Smooth muscle cell (in vitro differentiated cells): ENCODE data around the gene GAP43. TPM values are rescaled to one million over a fixed set of nuclear protein-coding genes. Genes with fewer than 3 reads are reported as not detected.

Source experiments
- DNase-seq: peaks from one replicate; lab custom pipeline; 2025; ENCODE audit not compliant: unreplicated experiment; lab: John Stamatoyannopoulos, UW
- H2AFZ ChIP-seq: fragments of 200-600 bp; sonication (generic); 2 replicates; pipeline ENCODE4 v1.6.0; 2016; ENCODE audit warnings: antibody characterized with exemption, low read depth, mild to moderate bottlenecking
- H3F3A ChIP-seq: fragments of 200-600 bp; sonication (generic); 2 replicates; pipeline ENCODE4 v1.6.0; 2017; ENCODE audit warnings: antibody characterized with exemption, low read depth
- H3K27ac ChIP-seq: fragments of 200-600 bp; sonication (generic); 2 replicates; pipeline ENCODE4 v1.5.1; 2016; ENCODE audit warnings: low read depth, mild to moderate bottlenecking
- H3K27me3 ChIP-seq: fragments of 200-600 bp; sonication (generic); 2 replicates; pipeline ENCODE4 v1.6.1; 2016; ENCODE audit warnings: low read depth, mild to moderate bottlenecking
- H3K36me3 ChIP-seq: fragments of 200-600 bp; sonication (generic); 2 replicates; pipeline ENCODE4 v1.5.1; 2016; ENCODE audit warnings: low read depth
- H3K4me1 ChIP-seq: fragments of 200-600 bp; sonication (generic); 2 replicates; pipeline ENCODE4 v1.5.1; 2016; ENCODE audit warnings: low read depth
- H3K4me2 ChIP-seq: fragments of 200-600 bp; sonication (generic); 2 replicates; pipeline ENCODE4 v1.6.0; 2016; ENCODE audit warnings: mild to moderate bottlenecking
- H3K4me3 ChIP-seq: fragments of 200-600 bp; sonication (generic); 2 replicates; pipeline ENCODE4 v1.5.1; 2016; ENCODE audit warnings: mild to moderate bottlenecking
- H3K79me2 ChIP-seq: fragments of 200-600 bp; sonication (generic); 2 replicates; pipeline ENCODE4 v1.6.0; 2016; ENCODE audit warnings: low read depth, mild to moderate bottlenecking
- H3K9ac ChIP-seq: fragments of 200-600 bp; sonication (generic); 2 replicates; pipeline ENCODE4 v1.6.0; 2016; ENCODE audit warnings: low read depth
- H3K9me3 ChIP-seq: fragments of 200-600 bp; sonication (generic); replicated peaks from 2 replicates; pipeline ENCODE4 v1.5.1; 2016; ENCODE audit warnings: low read depth
- H4K20me1 ChIP-seq: fragments of 200-600 bp; sonication (generic); 2 replicates; pipeline ENCODE4 v1.6.0; 2016; ENCODE audit warnings: low read depth
- CTCF ChIP-seq: fragments of 200-600 bp; sonication (generic); IDR thresholded peaks from 2 replicates; pipeline ENCODE4 v1.5.1; 2017; ENCODE audit warnings: borderline replicate concordance, mild to moderate bottlenecking, antibody characterized with exemption; ENCODE audit not compliant: insufficient read depth, poor library complexity, severe bottlenecking
- WGBS: methylation state at CpG from one replicate; pipeline ENCODE4 v1.1.7; 2016; ENCODE audit warnings: low lambda C conversion rate; 5-methylcytosine and 5-hydroxymethylcytosine counted together
- polyA plus RNA-seq: library from polyadenylated mRNA; unstranded; fragments of >200 nt; fragmentation: Nextera tagmentation; extraction: Ambion mirVana; gene quantifications from 2 replicates; pipeline ENCODE4 v1.2.1, GENCODE V29; 2016
- total RNA-seq: library from RNA; depleted of rRNA; stranded (reverse); fragments of >200 nt; gene quantifications from 2 replicates; pipeline ENCODE4 v1.2.3, GENCODE V29; 2014

Gene GAP43
- total and polyA plus RNA-seq, 2 experiments from 2014 or later, result 5.3 to 11.7 TPM

GRCh38 chr3:115709931-115710330 is 86.6 kb downstream of the GAP43 start:
- H3K4me2 ChIP-seq, result peak overlapping the region; percentile 76
- peak overlapping the region; percentile 24 for H2AFZ ChIP-seq
- peak overlapping the region; percentile 93 for H3K27ac ChIP-seq
- no peaks in the 10 kb centered on the region for H3K9me3 ChIP-seq
- H3K36me3 ChIP-seq, result no peaks in the 10 kb centered on the region
- H3K79me2 ChIP-seq, result no peaks in the 10 kb centered on the region
- peak overlapping the region; percentile 72 for H3K9ac ChIP-seq
- no peaks in the 10 kb centered on the region for H3K27me3 ChIP-seq
- H3K4me1 ChIP-seq, result peaks cover 14% of the 10 kb centered on the region
- WGBS, result 76% methylated on average over 3 of the region's 3 CpGs
- DNase-seq, result no peak
- no peak overlapping the region for H3K4me3 ChIP-seq
- peaks cover 4% of the 10 kb centered on the region for H3F3A ChIP-seq
- no peaks in the 10 kb centered on the region for H4K20me1 ChIP-seq
- no peak for TF ChIP-seq CTCF

GRCh38 chr3:115710799-115711198 is 87.5 kb downstream of the GAP43 start:
- peak overlapping the region; percentile 72 for H3K9ac ChIP-seq
- no peaks in the 10 kb centered on the region for H3K27me3 ChIP-seq
- 32% methylated on average over 2 of the region's 2 CpGs for WGBS
- no peaks in the 10 kb centered on the region for H3K36me3 ChIP-seq
- peak overlapping the region; percentile 93 for H3K27ac ChIP-seq
- DNase-seq, result no peak
- no peak for TF ChIP-seq CTCF
- no peaks in the 10 kb centered on the region for H3K79me2 ChIP-seq
- peak overlapping the region; percentile 24 for H2AFZ ChIP-seq
- peaks cover 14% of the 10 kb centered on the region for H3K4me1 ChIP-seq
- H3F3A ChIP-seq, result peaks cover 4% of the 10 kb centered on the region
- peak overlapping the region; percentile 76 for H3K4me2 ChIP-seq
- no peaks in the 10 kb centered on the region for H3K9me3 ChIP-seq
- H3K4me3 ChIP-seq, result peak overlapping the region; percentile 12
- H4K20me1 ChIP-seq, result no peaks in the 10 kb centered on the region

DNA sequence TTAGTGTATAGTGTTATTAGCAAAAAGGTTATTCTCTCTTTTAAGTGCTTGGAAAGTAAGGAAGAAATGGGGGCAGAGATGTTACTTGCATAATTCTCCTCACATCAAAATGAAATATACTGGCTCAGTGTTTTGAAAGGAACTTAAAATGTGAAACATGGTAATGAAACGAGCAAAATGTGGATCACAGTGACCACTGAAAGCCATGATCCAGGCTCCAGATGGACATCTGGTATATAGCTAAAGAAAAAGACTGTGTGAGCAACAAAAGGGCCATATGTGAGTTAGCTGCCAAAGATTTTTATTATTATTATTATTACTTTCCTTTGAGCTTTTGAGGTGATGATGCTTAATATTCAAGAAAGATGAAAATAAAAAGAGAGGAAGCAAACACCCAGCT is 89.6 kb downstream of the GAP43 start:
- no peak for TF ChIP-seq CTCF
- H3K4me1 ChIP-seq, result peaks cover 14% of the 10 kb centered on the region
- no peaks in the 10 kb centered on the region for H4K20me1 ChIP-seq
- H3K4me2 ChIP-seq, result peak overlapping the region; percentile 57
- no peak overlapping the region for H3K4me3 ChIP-seq
- no peaks in the 10 kb centered on the region for H3K36me3 ChIP-seq
- H3K9ac ChIP-seq, result peak overlapping the region; percentile 41
- H3K27me3 ChIP-seq, result no peaks in the 10 kb centered on the region
- peak overlapping the region; percentile 93 for H3K27ac ChIP-seq
- WGBS, result 40% methylated on average over 1 of the region's 1 CpG
- DNase-seq, result no peak
- no peaks in the 10 kb centered on the region for H3K9me3 ChIP-seq
- peak overlapping the region; percentile 24 for H2AFZ ChIP-seq
- peaks cover 4% of the 10 kb centered on the region for H3F3A ChIP-seq
- H3K79me2 ChIP-seq, result no peaks in the 10 kb centered on the region

- WGBS, result 45% methylated on average over 5 of the region's 5 CpGs
- no peak overlapping the region for H3K9ac ChIP-seq
Observed at GRCh38 chr3:115713284-115713683, 90.0 kb downstream of the GAP43 start.

More at GRCh38 chr3:115713284-115713683, 90.0 kb downstream of the GAP43 start:
- Histone ChIP-seq H3F3A (peaks cover 4% of the 10 kb centered on the region), H3K9me3 (no peaks in the 10 kb centered on the region), H2AFZ (no peak overlapping the region), H3K4me1 (peaks cover 14% of the 10 kb centered on the region), H3K4me3 (no peak overlapping the region), H4K20me1 (no peaks in the 10 kb centered on the region), H3K27ac (peak overlapping the region; percentile 93), H3K79me2 (no peaks in the 10 kb centered on the region), H3K27me3 (no peaks in the 10 kb centered on the region), H3K36me3 (no peaks in the 10 kb centered on the region), H3K4me2 (peak overlapping the region; percentile 57)
- no peak for TF ChIP-seq CTCF
- DNase-seq, result no peak
